T-helper 1 cell treated with Interleukin-12 subunit alpha and Interleukin-12 subunit beta and Interleukin-4 antibody, amounts not matched to agents 30 μg/mL and 1 μg/mL, for 36 hours (primary cell): Measurements from ENCODE around the gene CEP295NL.
A peak's percentile ranks its signal among the peaks of the same experiment; 100 is the strongest.
"Not testable (repeated sequence)": the region's sequence is repeated elsewhere in the genome, so short reads cannot be mapped to it uniquely, and the experiment has no call there.

Experiments
- H3K27ac Mint-ChIP-seq: one replicate; pipeline ENCODE4 v1.8.0; 2021; ENCODE audit warnings: mild to moderate bottlenecking, mixed read lengths
- H3K27me3 Mint-ChIP-seq: one replicate; pipeline ENCODE4 v1.8.0; 2021; ENCODE audit warnings: low read depth, mixed read lengths
- H3K36me3 Mint-ChIP-seq: one replicate; pipeline ENCODE4 v1.8.0; 2021; ENCODE audit warnings: low read depth, mixed read lengths
- H3K4me1 Mint-ChIP-seq: one replicate; pipeline ENCODE4 v1.8.0; 2021; ENCODE audit warnings: low read depth, mixed read lengths
- H3K4me3 Mint-ChIP-seq: one replicate; pipeline ENCODE4 v1.8.0; 2021; ENCODE audit warnings: mild to moderate bottlenecking, moderate library complexity, mixed read lengths
- H3K9me3 Mint-ChIP-seq: one replicate; pipeline ENCODE4 v1.8.0; 2021; ENCODE audit warnings: mixed read lengths

CEP295NL gene

DNA sequence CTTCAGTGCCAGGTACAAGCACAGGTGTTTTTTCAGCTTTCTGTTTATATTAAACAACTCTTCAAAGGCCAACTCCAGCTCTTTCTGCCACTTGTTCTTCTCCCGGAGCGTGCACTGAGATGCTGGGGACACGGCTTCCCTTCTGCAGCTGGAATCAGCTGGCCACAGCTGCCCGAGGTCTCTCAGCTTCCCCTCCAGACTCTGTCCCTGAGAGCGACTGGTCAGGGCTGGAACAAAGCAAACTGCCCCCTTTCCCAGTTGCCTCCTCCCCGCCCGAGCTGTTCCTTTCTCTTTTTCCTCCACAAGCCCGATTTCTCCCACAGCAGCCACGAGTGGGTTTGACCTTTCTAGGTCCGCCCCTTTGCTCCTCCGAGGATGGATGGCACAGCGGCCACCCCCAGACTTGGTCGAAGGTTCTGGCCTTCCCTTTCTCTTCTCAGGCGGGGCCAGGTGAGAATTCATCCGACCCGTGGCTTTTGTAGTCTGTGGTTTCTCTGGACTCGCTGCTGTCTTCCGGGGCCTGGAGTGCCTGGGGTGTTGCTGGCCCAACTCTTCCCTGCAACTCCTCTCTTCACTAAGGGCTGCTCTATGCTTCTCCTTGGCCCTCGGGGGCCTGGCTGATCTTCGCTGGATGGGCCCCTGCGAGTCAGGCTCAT lies 11.5 kb downstream of the CEP295NL start:
- H3K4me1 Mint-ChIP-seq: peaks cover 35% of the 10 kb centered on the region
- no peak overlapping the region for H3K4me3 Mint-ChIP-seq
- H3K27ac Mint-ChIP-seq: peak overlapping the region; percentile 90

DNA sequence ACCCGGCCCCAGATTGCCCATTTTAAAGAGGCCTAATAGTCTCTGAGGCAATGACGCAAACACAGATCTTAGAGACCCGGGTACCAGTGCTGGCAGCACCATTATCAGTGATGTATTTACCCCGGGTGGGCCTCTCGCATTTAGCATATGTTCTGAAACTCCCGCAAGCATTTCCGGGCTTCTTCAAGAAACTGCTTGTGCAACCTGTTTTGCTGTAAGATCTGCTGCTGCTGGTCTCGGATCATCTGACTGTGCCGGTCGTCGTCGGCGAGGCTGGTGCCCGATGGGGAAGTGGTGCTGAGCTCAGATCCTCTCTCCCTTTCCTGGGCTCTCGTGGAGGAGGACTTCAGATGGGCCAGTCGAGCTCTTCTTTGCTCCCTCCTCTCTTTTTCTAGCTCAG lies 12.5 kb downstream of the CEP295NL start:
- peak overlapping the region; percentile 41 for H3K4me3 Mint-ChIP-seq
- peak overlapping the region; percentile 90 for H3K27ac Mint-ChIP-seq
- no peaks in the 10 kb centered on the region for H3K9me3 Mint-ChIP-seq
- H3K36me3 Mint-ChIP-seq: no peaks in the 10 kb centered on the region
- peaks cover 35% of the 10 kb centered on the region for H3K4me1 Mint-ChIP-seq
- H3K27me3 Mint-ChIP-seq: peaks cover 26% of the 10 kb centered on the region

More for the DNA sequence above, 11.5 kb downstream of the CEP295NL start:
- Mint-ChIP-seq H3K36me3 (no peaks in the 10 kb centered on the region), H3K27me3 (peaks cover 26% of the 10 kb centered on the region), H3K9me3 (no peaks in the 10 kb centered on the region)

DNA sequence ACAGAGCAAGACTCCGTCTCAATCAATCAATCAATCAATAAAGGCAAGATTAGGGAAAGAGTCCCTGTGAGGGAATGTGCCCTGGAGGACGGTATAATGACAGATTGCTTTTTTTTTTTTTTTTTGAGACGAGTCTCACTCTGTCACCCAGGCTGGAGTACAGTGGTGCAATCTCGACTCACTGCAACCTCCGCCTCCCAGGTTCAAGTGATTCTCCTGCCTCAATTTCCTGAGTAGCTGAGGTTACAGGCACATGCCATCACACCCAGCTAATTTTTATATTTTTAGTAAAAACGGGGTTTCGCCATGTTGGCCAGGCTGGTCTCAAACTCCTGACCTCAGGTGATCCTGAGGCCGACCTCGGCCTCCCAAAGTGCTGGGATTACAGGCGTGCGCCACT lies 12.9 kb downstream of the CEP295NL start:
- H3K4me3 Mint-ChIP-seq: peak overlapping the region; percentile 41
- H3K9me3 Mint-ChIP-seq, H3K36me3 Mint-ChIP-seq: not testable (repeated sequence)
- H3K27ac Mint-ChIP-seq: peak overlapping the region; percentile 90
- H3K4me1 Mint-ChIP-seq: peaks cover 35% of the 10 kb centered on the region
- peaks cover 26% of the 10 kb centered on the region for H3K27me3 Mint-ChIP-seq

DNA sequence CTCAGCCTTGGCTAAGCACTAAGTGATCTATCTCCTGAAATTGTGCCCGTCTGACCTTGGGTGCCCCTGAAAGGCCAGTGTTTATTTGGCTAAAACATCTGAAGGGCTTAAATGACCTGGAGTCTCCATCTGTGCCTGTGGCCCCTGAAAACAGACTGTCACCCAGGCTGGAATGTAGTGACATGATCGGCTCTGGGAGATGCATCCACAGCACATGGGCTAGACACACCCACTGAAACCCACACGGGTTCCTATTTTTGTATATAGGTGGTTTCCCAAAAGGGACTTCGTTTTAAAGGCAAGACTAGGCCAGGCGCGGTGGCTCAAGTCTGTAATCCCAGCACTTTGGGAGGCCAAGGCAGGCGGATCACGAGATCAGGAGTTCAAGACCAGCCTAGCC lies 13.5 kb downstream of the CEP295NL start:
- peak overlapping the region; percentile 56 for H3K4me3 Mint-ChIP-seq
- peaks cover 35% of the 10 kb centered on the region for H3K4me1 Mint-ChIP-seq
- H3K27ac Mint-ChIP-seq: peak overlapping the region; percentile 75
- no peaks in the 10 kb centered on the region for H3K9me3 Mint-ChIP-seq
- H3K36me3 Mint-ChIP-seq: no peaks in the 10 kb centered on the region
- peaks cover 23% of the 10 kb centered on the region for H3K27me3 Mint-ChIP-seq

DNA sequence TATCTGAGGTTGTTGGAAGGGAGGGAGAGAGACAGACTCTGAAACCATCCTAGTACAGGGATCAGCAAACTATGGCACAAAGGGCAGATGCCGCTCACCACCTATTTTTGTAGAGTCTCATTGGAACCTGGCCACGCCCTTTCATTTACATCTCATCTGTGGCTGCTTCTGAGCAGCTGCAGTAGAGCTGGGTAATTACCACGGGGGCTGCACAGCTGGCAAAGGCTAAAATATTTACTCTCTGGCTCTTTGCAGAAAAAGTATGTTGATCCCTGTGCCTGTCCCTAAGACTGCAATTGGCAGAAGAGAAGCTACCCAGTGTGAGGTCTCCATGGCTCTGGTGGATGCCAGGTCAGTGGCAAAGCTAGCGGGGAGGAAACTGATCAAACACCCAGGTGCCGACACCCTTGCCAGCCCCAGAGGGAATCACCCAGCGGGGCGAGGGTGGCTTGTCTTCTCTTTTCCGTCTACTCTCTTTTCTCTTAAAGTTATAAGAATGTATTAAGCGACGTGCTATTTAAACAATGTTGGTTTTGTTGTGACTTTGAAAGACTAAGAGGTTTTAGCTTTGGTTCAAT lies 14.0 kb downstream of the CEP295NL start:
- Mint-ChIP-seq H3K4me1 (peaks cover 35% of the 10 kb centered on the region), H3K27me3 (peaks cover 22% of the 10 kb centered on the region), H3K36me3 (no peaks in the 10 kb centered on the region), H3K27ac (peak overlapping the region; percentile 75), H3K4me3 (peak overlapping the region; percentile 56), H3K9me3 (no peaks in the 10 kb centered on the region)

DNA sequence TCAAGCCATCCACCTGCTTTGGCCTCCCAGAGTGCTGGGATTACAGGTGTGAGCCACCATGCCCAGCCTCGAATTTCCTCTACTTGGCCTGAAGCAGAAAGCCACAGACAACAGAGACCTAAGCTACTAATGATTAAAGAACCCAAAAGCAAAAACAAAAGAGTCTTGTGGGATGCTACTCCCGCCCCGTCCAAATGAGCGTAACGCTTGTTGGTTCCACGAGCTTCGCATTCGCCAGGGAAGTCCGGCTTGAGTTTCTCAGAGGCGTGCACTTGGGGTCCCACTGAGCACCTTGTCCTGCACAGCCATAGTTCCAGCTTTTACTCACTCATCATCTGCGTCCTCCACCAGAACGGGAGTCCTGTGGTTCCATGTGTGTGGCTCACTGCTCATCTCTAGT lies 16.0 kb downstream of the CEP295NL start:
- H3K4me1 Mint-ChIP-seq: peaks cover 32% of the 10 kb centered on the region
- H3K9me3 Mint-ChIP-seq: no peaks in the 10 kb centered on the region
- no peak overlapping the region for H3K4me3 Mint-ChIP-seq
- H3K36me3 Mint-ChIP-seq: no peaks in the 10 kb centered on the region
- H3K27me3 Mint-ChIP-seq: peaks cover 19% of the 10 kb centered on the region
- H3K27ac Mint-ChIP-seq: no peak overlapping the region

DNA sequence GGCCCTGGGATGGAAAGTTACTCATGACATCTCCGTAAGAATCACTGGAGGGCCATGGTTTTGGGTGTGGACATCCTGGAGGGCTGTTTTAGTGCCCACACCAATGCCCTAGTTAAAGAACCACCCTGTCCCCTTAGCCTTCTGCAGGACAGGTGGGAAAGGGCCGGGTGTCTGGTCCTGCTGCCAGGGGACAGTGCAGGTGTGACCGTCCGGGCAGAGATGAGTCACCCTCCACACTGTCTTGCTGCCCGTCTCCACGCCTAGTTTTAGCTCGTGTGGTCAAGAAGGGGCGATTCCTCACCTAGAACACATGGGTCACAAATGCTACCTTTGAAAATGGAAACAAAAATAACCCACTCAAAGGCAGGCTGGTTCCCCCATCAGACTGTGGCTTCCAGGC lies 17.0 kb downstream of the CEP295NL start:
- no peak overlapping the region for H3K27ac Mint-ChIP-seq
- H3K9me3 Mint-ChIP-seq: no peaks in the 10 kb centered on the region
- H3K4me3 Mint-ChIP-seq: no peak overlapping the region
- H3K36me3 Mint-ChIP-seq: no peaks in the 10 kb centered on the region
- H3K4me1 Mint-ChIP-seq: peaks cover 22% of the 10 kb centered on the region
- H3K27me3 Mint-ChIP-seq: peaks cover 19% of the 10 kb centered on the region

DNA sequence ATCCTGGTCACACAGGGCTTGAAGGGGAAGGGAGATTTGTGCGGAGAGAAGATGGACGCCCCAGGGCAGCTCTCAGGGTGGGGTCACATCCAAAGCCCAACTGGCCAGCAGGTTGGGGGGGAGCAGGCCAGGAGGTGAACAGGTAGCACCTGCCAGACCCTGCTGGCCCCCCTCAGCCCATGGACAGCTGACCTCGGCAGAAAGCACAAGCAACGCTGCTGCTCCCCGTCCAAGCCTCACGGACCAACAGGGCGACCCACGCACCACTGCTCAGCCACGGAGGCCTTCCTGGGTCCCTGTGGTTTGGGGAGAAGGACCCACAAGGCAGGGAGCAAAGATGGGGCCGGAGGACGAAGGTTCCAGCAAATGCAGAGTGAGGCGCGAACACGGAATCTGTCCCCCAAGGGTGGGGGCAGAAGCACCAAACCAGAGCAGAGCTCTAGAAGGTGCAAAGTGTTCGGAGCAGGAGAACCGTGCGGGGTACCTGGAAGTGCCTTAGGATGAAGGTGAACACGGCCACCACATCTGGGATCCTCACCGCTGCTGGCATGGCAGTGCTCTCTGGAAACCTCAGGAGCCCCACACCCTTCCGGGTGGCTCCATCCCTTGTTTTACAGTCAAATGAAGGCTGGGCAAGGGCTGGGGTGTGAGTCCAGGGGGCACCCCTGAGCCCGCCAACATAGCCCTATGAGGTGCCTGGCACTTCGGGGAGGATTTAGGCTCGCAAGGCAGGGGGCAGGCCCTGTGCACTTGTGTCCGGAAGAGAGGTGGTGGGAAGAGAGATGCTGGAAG lies 17.9 kb downstream of the CEP295NL start:
- Mint-ChIP-seq H3K4me3 (no peak overlapping the region), H3K27ac (no peak overlapping the region), H3K9me3 (no peaks in the 10 kb centered on the region), H3K36me3 (no peaks in the 10 kb centered on the region), H3K27me3 (peaks cover 19% of the 10 kb centered on the region), H3K4me1 (peaks cover 20% of the 10 kb centered on the region)

DNA sequence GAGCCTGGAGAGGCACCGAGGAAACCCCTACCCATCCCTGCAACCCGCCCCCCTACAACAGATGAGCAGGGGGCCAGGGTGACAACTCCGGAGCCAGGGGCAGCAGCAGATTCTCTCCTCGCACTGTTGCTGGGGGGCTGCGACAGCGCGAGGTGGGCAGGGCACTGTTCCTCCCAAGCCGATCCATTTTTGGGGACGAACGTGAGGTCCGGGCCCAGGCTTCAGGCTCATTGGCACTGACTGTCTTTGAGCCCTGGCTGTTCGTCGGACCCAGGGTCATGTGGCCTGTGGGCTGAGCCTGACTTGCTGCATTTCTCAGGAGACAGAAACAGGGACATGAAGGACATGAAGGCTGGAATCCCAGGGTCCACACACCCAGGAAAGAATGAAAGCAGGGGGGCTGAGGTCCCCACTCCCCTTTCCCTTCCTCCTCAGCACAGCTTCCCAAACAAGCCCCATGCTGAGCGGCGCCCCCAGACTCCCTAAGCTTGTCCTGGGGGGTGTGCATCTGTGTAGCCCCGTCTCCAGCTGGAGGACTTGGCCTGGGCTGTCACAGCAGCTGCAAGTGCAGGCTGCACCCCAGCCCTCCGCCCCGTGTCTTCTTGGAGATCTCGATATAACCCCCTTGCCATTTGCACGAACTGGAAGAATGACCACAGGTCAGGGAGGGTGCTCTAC lies 18.7 kb downstream of the CEP295NL start:
- H3K4me1 Mint-ChIP-seq: peaks cover 22% of the 10 kb centered on the region
- peaks cover 15% of the 10 kb centered on the region for H3K27me3 Mint-ChIP-seq
- H3K9me3 Mint-ChIP-seq: no peaks in the 10 kb centered on the region
- no peak overlapping the region for H3K4me3 Mint-ChIP-seq
- no peak overlapping the region for H3K27ac Mint-ChIP-seq
- no peaks in the 10 kb centered on the region for H3K36me3 Mint-ChIP-seq

DNA sequence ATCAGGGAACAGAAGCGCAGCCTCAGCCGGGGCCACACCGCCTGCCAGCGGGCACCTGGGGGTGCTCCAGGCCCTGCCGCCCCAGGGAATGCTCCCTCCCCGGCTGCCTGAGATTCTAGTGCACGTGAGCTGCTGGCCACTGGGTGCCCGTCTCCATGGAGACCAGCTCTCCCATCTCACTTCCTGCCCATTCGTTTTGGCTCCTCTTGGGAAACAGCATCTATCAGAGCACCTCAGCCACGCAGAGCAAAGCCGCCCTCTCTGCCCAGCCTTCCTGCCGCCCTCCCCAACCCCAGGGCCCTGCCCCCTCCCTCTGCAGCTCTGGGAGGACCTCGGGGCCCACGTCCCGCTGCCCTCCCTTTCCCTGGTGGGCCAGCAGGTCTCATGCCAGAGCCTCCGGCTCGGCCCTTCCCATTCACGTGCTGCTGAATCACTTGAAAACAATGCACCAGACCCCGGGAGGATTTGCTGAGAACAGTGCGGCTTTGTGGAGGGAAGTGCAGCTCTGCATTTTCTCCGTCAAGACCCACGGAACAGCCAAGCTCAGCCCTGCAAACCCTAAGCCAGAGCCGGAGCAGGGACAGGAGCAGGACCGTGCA lies 19.4 kb downstream of the CEP295NL start:
- Mint-ChIP-seq H3K27ac (no peak overlapping the region), H3K4me3 (no peak overlapping the region), H3K9me3 (no peaks in the 10 kb centered on the region), H3K4me1 (peaks cover 22% of the 10 kb centered on the region), H3K36me3 (no peaks in the 10 kb centered on the region), H3K27me3 (peaks cover 16% of the 10 kb centered on the region)

DNA sequence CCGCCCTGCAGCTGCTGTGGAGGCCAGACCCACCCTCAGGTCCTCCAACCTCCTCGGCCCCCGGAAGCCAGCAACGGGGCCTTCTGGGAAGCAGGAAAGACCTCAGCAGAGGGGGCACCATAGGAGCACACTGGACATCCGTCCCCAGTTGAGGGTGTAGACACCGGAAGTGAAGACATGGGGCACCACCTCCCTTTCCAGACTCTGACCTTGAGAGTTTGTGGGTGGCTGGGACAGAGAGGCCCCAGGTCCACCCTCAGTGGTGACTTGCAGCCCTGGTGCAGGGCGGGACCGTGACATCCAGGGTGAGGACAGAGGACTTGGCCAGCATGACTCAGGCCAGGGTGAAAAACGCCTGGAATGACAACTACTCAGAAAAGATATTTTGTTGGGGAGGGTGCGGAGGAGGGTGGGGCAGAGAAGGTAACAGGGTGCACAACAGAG lies 19.9 kb downstream of the CEP295NL start:
- H3K27ac Mint-ChIP-seq: no peak overlapping the region
- no peaks in the 10 kb centered on the region for H3K9me3 Mint-ChIP-seq
- H3K4me1 Mint-ChIP-seq: peaks cover 20% of the 10 kb centered on the region
- no peak overlapping the region for H3K4me3 Mint-ChIP-seq
- no peaks in the 10 kb centered on the region for H3K36me3 Mint-ChIP-seq
- H3K27me3 Mint-ChIP-seq: peaks cover 14% of the 10 kb centered on the region

DNA sequence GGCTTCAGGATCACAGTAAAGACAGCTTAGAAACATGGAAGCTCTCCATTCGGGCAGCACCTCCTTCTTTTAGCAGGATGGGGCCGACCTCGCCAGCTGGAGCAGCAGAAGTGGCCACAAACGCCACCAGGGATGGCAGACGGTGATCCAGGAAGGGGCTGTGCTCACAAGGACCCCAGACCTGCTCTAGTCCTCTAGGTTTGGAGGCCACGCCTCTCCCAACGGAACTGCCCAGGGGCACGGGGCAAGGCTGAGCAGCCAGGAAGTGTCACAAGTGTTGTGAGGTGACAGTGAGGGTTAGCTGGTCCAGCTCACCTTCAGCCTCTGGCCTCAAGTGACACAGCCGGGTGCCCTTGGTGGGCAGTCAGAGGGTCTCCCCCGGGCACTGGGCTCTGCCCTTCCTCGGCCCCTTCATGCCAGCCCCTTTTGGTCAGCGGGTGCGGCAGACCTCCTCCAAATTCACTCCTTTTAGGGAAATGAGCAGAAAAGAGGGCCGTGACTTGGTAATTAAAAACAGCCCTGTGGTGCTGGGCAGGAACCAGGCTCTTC lies 20.4 kb downstream of the CEP295NL start:
- no peaks in the 10 kb centered on the region for H3K36me3 Mint-ChIP-seq
- no peak overlapping the region for H3K4me3 Mint-ChIP-seq
- no peaks in the 10 kb centered on the region for H3K9me3 Mint-ChIP-seq
- peaks cover 10% of the 10 kb centered on the region for H3K27me3 Mint-ChIP-seq
- H3K27ac Mint-ChIP-seq: no peak overlapping the region
- H3K4me1 Mint-ChIP-seq: peaks cover 18% of the 10 kb centered on the region

DNA sequence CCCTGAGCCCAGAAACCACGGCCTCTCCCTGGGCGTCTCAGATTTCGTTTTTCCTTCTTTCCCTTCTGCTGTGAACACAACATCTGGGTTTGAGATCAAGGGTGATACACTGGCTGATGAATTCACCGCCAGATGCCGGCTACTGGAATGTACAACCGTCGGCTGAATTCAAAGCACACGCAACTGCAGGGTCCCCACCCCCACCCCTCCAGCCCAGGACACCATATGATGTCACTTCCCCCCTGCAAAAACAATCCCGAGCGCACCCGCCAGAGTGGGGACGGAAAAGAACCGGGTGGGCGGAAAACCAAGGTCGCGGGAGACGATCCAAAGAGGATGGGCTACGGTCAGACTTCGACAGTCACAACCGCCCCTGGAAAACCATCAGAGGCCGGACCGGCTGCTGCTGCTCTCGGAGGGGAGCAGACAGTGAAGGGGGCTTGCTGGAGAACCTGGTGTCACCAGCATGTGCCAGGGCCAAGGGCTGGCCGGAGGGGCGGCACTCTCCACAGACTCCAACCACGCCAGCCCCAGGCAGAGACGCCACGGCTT lies 23.3 kb downstream of the CEP295NL start:
- Mint-ChIP-seq H3K9me3 (no peaks in the 10 kb centered on the region), H3K36me3 (no peaks in the 10 kb centered on the region), H3K4me1 (peaks cover 18% of the 10 kb centered on the region), H3K27ac (peak overlapping the region; percentile 56), H3K27me3 (peaks cover 20% of the 10 kb centered on the region), H3K4me3 (peak overlapping the region; percentile 52)
